B cell (primary cell): ENCODE results near the gene NCAPG2. TPM values are rescaled to one million over a fixed set of nuclear protein-coding genes. Genes with fewer than 3 reads are reported as not detected.

Experiments
- ATAC-seq: fragments of 200-7000 bp; cut with Tn5 transposase; one replicate; pipeline ENCODE4 v1.10.0; 2021; ENCODE audit warnings: low read depth, mild to moderate bottlenecking, moderate number of reproducible peaks, moderate library complexity
- CTCF ChIA-PET: fragments of 350-600 bp; sonication (Branson Sonifier 250); formaldehyde crosslinking; loops from one replicate; lab custom pipeline; 2021; ENCODE audit warnings: antibody characterized with exemption, inconsistent platforms; lab: Charles Lee
- POLR2A ChIA-PET: fragments of 350-600 bp; sonication (Branson Sonifier 250); formaldehyde crosslinking; loops from one replicate; lab custom pipeline; 2021; ENCODE audit warnings: antibody characterized with exemption; lab: Charles Lee
- DNase-seq: peaks from one replicate; pipeline ENCODE4 v3.0.0; 2013
- H2AFZ ChIP-seq: 2 replicates; pipeline ENCODE4 v1.6.1; 2012; ENCODE audit warnings: mild to moderate bottlenecking, low read depth, low read length; ENCODE audit not compliant: insufficient read depth, poor library complexity, severe bottlenecking
- H3K27ac ChIP-seq, 2 donors: 1 replicate in 1 of 2; 2 replicates in 1 of 2; pipeline ENCODE4 v1.5.1; 2012 to 2013; ENCODE audit warnings: low read length in 2 of 2, mild to moderate bottlenecking in 2 of 2, moderate library complexity in 1 of 2
- H3K27me3 ChIP-seq, 4 experiments: fragments of 200-600 bp in 1 of 4; sonication (generic) in 1 of 4; replicated peaks in 1 of 4; 1 replicate in 2 of 4; 2 replicates in 2 of 4; pipeline versions ENCODE4 v1.6.1 to v1.7.0; 2013 to 2016; ENCODE audit warnings: low read length in 3 of 4, mild to moderate bottlenecking in 2 of 4, mixed read lengths in 1 of 4, moderate library complexity in 1 of 4; ENCODE audit not compliant: insufficient read depth in 4 of 4, control insufficient read depth in 3 of 4; ENCODE audit errors: control extremely low read depth in 1 of 4
- H3K36me3 ChIP-seq, 2 experiments: replicated peaks in 1 of 2; 1 replicate in 1 of 2; 2 replicates in 1 of 2; pipeline versions ENCODE4 v1.6.1 to v1.7.1; 2013; ENCODE audit warnings: low read length in 1 of 2; ENCODE audit not compliant: insufficient read depth in 2 of 2, control insufficient read depth in 1 of 2; ENCODE audit errors: control extremely low read depth in 1 of 2, extremely low read depth in 1 of 2
- H3K4me1 ChIP-seq, 2 donors: fragments of 200-600 bp in 1 of 2; sonication (generic) in 1 of 2; 1 replicate in 1 of 2; 2 replicates in 1 of 2; pipeline versions ENCODE4 v1.5.1 to v1.6.1; 2013 to 2017; ENCODE audit warnings: low read length in 2 of 2; ENCODE audit not compliant: control insufficient read depth in 2 of 2, insufficient read depth in 2 of 2
- H3K4me2 ChIP-seq: replicated peaks from 2 replicates; pipeline ENCODE3; 2012; ENCODE audit warnings: mild to moderate bottlenecking, low read depth, low read length; ENCODE audit not compliant: poor library complexity, severe bottlenecking
- H3K4me3 ChIP-seq, 5 experiments: fragments of 200-600 bp in 1 of 5; sonication (generic) in 1 of 5; 1 replicate in 3 of 5; 2 replicates in 2 of 5; pipeline versions ENCODE4 v1.5.1 to v1.7.0; 2011 to 2016; ENCODE audit warnings: low read length in 4 of 5, mild to moderate bottlenecking in 4 of 5, low read depth in 2 of 5, control low read depth in 1 of 5, moderate library complexity in 1 of 5; ENCODE audit not compliant: insufficient read depth in 1 of 5; ENCODE audit errors: control extremely low read depth in 1 of 5, extremely low read depth in 1 of 5
- H3K79me2 ChIP-seq: fragments of 200-600 bp; sonication (generic); one replicate; pipeline ENCODE4 v1.6.0; 2016; ENCODE audit warnings: low read length; ENCODE audit not compliant: control insufficient read depth, insufficient read depth
- H3K9ac ChIP-seq: fragments of 200-600 bp; sonication (generic); 2 replicates; pipeline ENCODE4 v1.6.1; 2017; ENCODE audit warnings: mild to moderate bottlenecking, low read length, moderate library complexity
- H3K9me3 ChIP-seq, 3 donors: one replicate each; pipeline versions ENCODE4 v1.6.1 to v1.7.1; 2013; ENCODE audit warnings: low read length in 2 of 3; ENCODE audit not compliant: control insufficient read depth in 2 of 3, insufficient read depth in 1 of 3; ENCODE audit errors: control extremely low read depth in 1 of 3
- H4K20me1 ChIP-seq: 2 replicates; pipeline ENCODE4 v1.6.0; 2012; ENCODE audit warnings: mild to moderate bottlenecking, low read length; ENCODE audit not compliant: insufficient read depth, control insufficient read depth, poor library complexity, severe bottlenecking
- H3K27ac Mint-ChIP-seq: one replicate; pipeline ENCODE4 v1.8.0; 2021; ENCODE audit warnings: mixed read lengths
- H3K27me3 Mint-ChIP-seq: one replicate; pipeline ENCODE4 v1.8.0; 2021; ENCODE audit warnings: mixed read lengths
- H3K4me1 Mint-ChIP-seq: one replicate; pipeline ENCODE4 v1.8.0; 2021; ENCODE audit warnings: mixed read lengths
- H3K4me3 Mint-ChIP-seq: one replicate; pipeline ENCODE4 v1.8.0; 2021; ENCODE audit warnings: mixed read lengths
- H3K9me3 Mint-ChIP-seq: one replicate; pipeline ENCODE4 v1.8.0; 2022; ENCODE audit warnings: mixed read lengths; ENCODE audit not compliant: insufficient read depth
- CTCF ChIP-seq: fragments of 200-600 bp; IDR thresholded peaks from one replicate; pipeline ENCODE4 v1.8.0; 2022; ENCODE audit warnings: antibody characterized with exemption, mild to moderate bottlenecking
- EZH2 ChIP-seq: IDR thresholded peaks from 2 replicates; pipeline ENCODE4 v1.6.1; 2012; ENCODE audit warnings: borderline replicate concordance, low read depth, mild to moderate bottlenecking, moderate library complexity, low read length; ENCODE audit not compliant: insufficient read depth, poor library complexity, severe bottlenecking
- WGBS: methylation state at CpG from one replicate; pipeline ENCODE4 v1.1.5; 2013; ENCODE audit warnings: missing lambda C conversion rate; ENCODE audit not compliant: insufficient coverage; 5-methylcytosine and 5-hydroxymethylcytosine counted together
- intact Hi-C: fragments of 100-400 bp; cut with micrococcal nuclease; formaldehyde crosslinking; loops from one replicate; pipeline ENCODE4 v1.10.0; 2022
- polyA plus RNA-seq: library from polyadenylated mRNA; depleted of rRNA; stranded (reverse); fragments of >200 nt; gene quantifications from 2 replicates; pipeline ENCODE4 v1.2.3, GENCODE V29; 2012
- total RNA-seq, 2 donors: library from RNA; stranded (reverse); fragments of 120-200 nt in 1 of 2; gene quantifications; 1 replicate in 1 of 2; 2 replicates in 1 of 2; pipeline versions ENCODE4 v1.2.3 to v1.2.4, GENCODE V29; 2013 to 2022

Gene NCAPG2
- total and polyA plus RNA-seq, 2 donors (not counting 1 experiment from before 2014, with no cell fraction given) = 2.9 to 9.8 TPM

GRCh38 chr7:158649279-158649678 lies 55.3 kb downstream of the NCAPG2 start:
- Mint-ChIP-seq H3K9me3 (no peaks in the 10 kb centered on the region), H3K4me3 (no peak overlapping the region), H3K27ac (no peak overlapping the region), H3K4me1 (no peaks in the 10 kb centered on the region), H3K27me3 (no peaks in the 10 kb centered on the region)
- no peak overlapping the region for H3K9ac ChIP-seq
- POLR2A ChIA-PET = no interaction called here
- H2AFZ ChIP-seq = no peak overlapping the region
- no peaks in the 10 kb centered on the region for H3K27me3 ChIP-seq
- no peak for DNase-seq
- no peak for ATAC-seq
- no peak overlapping the region for H3K4me3 ChIP-seq
- H3K9me3 ChIP-seq = no peaks in the 10 kb centered on the region
- TF ChIP-seq EZH2 (no peak), CTCF (no peak)
- no peak overlapping the region for H3K4me2 ChIP-seq
- no CpG with 5 or more reads among the region's 2 CpGs for WGBS
- no peaks in the 10 kb centered on the region for H4K20me1 ChIP-seq
- intact Hi-C loops = no loop called here
- CTCF ChIA-PET = no interaction called here
- H3K36me3 ChIP-seq = peaks cover 4 to 8% of the 10 kb centered on the region in 2 experiments
- no peaks in the 10 kb centered on the region for H3K4me1 ChIP-seq
- no peak overlapping the region for H3K27ac ChIP-seq
- no peaks in the 10 kb centered on the region for H3K79me2 ChIP-seq

- H3K9ac ChIP-seq = no peak overlapping the region
- no peak overlapping the region for H3K4me3 ChIP-seq
- no peaks in the 10 kb centered on the region for H3K9me3 Mint-ChIP-seq
- ChIA-PET POLR2A (no interaction called here), CTCF (no interaction called here)
- no peak overlapping the region for H3K4me3 Mint-ChIP-seq
- H3K4me1 Mint-ChIP-seq = no peaks in the 10 kb centered on the region
- no peaks in the 10 kb centered on the region for H3K9me3 ChIP-seq
- intact Hi-C loops = no loop called here
- H3K36me3 ChIP-seq = peaks cover 4 to 8% of the 10 kb centered on the region in 2 experiments
- ATAC-seq (no peak), DNase-seq (no peak)
- no peak overlapping the region for H3K27ac Mint-ChIP-seq
- H3K27me3 Mint-ChIP-seq = no peaks in the 10 kb centered on the region
- H4K20me1 ChIP-seq = no peaks in the 10 kb centered on the region
- TF ChIP-seq EZH2 (no peak), CTCF (no peak)
- H2AFZ ChIP-seq = no peak overlapping the region
- H3K4me2 ChIP-seq = no peak overlapping the region
- 97% methylated on average over 4 of the region's 9 CpGs for WGBS
- no peaks in the 10 kb centered on the region for H3K4me1 ChIP-seq
- H3K79me2 ChIP-seq = no peaks in the 10 kb centered on the region
- H3K27ac ChIP-seq = no peak overlapping the region
- no peaks in the 10 kb centered on the region for H3K27me3 ChIP-seq
These were observed 55.8 kb downstream of the NCAPG2 start for GRCh38 chr7:158648787-158649186.
